ENCODE data around the gene PTPRM.
"Not testable (repeated sequence)": the region's sequence is repeated elsewhere in the genome, so short reads cannot be mapped to it uniquely, and the experiment has no call there.

The PTPRM gene

GRCh38 chr18:8030201-8030600, 463.1 kb downstream of the PTPRM start:
- DNase-seq: no peak

- no peak for DNase-seq
These were observed 464.4 kb downstream of the PTPRM start for GRCh38 chr18:8031496-8031895.

DNA sequence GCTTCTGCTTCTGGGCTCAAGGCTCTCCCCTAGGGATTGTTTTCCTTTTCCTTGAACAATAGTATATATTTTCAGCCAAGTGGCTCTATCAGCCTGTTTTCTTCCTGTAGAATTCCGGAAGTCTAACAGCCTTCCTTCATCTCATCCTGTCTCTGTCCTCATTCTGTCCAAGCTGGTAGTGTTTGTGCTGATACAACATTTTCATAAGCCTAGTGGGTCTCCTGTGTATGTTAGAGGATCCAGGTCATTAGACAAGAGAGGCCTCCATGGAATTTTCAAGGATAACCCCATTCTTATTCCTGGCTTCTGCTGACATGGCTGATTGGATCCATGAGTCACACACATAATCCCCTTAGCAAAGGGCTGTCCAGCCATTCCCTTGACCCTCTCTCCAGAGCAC, 467.6 kb downstream of the PTPRM start:
- DNase-seq: no peak

GRCh38 chr18:8036551-8036950, 469.4 kb downstream of the PTPRM start:
- no peak for DNase-seq

GRCh38 chr18:8037296-8037695, 470.2 kb downstream of the PTPRM start:
- DNase-seq: no peak

GRCh38 chr18:8040021-8040420, 472.9 kb downstream of the PTPRM start:
- no peak for DNase-seq

DNA sequence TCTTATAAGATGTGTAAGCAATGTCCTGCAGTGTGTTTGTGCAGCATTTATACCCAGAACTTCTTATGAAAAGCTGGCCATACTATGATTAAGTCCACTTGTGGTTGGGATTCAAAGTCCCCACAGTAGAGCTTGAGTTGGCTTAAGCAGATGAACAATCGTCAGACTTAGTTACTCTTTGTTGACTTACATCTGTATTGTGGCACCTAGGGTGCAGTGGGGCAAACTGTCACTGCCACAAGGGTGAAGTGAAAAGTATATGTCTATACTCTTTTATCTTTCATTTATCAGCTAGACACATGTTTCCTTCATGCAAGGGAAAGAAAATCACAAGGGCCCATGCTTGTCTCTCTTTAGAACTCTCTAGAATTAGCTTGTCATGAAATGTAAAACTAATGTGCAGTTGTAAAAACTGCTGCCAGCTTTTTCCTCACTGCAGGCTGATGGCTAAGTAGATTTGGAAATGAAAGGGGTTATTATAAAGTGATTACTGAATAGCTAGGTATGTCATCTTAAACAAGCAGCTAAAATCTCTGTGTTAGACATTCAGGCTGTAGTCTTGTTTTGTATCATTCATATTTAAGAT, 474.5 kb downstream of the PTPRM start:
- DNase-seq: no peak

DNA sequence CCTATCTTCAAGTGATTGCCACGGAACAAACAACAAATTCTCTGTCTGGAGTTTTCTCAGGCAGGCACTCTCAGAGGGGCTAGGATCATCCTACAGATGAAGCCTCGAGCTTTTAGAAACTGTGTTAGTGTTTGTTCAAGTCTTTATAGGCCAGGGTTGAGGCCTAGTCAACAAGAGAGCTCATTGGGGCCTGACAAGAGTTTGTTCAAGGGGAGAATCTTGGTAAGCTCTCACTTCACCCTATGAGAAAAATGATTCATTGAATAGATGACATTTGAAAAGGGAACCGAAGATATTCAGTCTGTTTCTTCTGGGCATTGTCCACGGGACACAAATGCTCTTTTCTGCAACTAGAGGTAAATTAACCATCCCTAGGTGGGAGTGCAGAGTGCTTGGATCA, 476.9 kb downstream of the PTPRM start:
- DNase-seq: no peak

- no peak for DNase-seq
These were observed 478.2 kb downstream of the PTPRM start for GRCh38 chr18:8045160-8045883.

- no peak for DNase-seq
These were observed 478.8 kb downstream of the PTPRM start for GRCh38 chr18:8045884-8046281.

DNA sequence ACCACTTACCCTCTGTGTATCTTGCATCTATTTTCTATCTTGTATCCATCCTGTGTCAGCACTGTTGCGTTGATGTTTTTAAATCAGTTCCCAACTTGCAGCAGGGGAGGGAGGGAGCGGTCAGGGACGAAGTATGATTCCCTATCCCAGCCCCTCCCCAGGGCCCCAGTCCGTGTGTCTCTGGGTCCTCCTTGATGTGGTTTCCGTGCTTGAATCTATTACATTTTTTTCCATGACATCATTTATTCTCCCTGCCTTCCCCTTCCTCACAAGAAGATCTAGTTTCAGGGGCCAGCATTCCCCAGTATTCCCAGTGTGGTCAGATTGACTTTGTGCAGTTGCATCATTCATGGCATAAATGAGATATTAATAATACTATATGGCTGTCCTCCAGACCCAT, 479.3 kb downstream of the PTPRM start:
- no peak for DNase-seq

DNA sequence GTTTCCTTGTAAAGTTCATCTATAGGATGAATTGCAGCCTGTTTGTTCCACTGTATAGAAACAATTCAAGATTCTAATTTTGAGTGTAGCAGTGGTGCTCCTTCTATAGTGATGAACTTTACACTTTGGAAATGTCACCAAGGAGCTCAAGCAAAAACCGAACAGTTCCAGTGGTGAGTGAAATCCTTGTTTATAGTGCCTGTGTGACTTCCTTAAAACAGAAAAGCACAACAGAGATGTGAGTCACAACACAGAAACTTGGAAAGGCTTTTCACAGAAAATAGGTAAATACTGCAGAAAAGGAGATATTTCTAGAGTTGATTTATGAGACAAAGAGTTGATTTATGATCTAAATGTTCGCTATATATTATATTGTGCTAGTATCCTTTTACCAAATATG, 482.0 kb downstream of the PTPRM start:
- DNase-seq: no peak

DNA sequence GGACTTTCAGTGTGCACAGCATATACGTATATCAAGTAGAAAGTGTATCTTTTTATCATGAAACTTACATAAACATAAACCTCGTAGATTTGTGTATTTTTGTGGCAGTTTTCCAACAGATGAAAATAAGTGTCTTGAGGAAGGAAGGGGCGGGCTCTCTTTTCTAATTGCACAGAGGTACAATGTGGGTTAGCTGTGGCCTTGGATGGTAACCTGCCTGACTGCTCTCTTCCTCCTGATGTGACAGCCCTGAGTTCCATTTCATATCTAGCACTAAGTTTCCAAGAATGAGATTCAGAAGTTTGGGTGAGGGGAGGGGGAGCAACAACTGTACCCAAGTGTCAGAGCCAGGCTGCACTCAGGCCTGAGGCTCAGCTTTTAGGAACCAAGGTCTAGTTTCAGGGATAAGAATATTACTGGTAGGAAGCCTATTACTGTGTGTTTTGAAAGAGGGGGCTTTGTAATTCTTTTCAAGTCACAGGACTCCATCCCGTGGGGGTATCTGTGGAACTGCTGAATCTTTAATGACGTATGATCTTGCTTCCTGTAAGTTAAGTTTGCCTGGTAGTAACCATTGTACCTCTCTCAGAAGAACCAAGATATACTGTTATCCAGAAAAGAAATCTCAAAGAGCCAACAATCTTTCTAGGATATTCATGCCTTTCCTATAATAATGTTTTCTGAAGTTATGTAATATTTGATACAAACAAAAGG, 483.7 kb downstream of the PTPRM start:
- no peak for DNase-seq

- no peak for DNase-seq
These were observed 484.3 kb downstream of the PTPRM start for GRCh38 chr18:8051453-8051852.

- DNase-seq: no peak
These were observed 485.2 kb downstream of the PTPRM start for GRCh38 chr18:8052237-8052701.

DNA sequence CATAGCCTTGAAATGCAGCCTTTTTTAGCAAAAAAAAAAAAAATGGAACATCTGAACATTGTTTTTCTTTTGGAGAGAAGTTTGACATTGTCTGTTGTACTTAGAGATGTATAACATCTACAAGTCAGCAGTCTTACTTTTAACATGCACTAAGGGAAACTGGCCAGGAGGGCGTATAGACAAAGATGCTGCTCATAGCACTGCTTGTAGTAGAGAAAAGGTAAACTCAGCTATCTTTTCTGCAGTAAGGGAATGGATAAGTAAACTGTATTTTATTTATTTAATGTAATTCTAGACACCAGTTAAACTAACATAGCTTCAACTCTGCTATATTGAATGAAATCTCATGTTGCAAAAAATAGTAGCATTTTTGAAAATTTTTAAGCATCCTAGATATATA, 489.6 kb downstream of the PTPRM start:
- DNase-seq: no peak

DNA sequence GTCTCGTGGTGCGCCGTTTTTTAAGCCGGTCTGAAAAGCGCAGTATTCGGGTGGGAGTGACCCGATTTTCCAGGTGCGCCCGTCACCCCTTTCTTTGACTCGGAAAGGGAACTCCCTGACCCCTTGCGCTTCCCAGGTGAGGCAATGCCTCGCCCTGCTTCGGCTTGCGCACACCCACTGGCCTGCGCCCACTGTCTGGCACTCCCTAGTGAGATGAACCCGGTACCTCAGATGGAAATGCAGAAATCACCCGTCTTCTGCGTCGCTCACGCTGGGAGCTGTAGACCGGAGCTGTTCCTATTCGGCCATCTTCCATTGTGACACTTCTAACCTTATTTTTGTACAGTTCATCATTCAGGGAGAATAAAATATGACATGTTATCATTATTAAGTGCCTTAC, 496.0 kb downstream of the PTPRM start:
- DNase-seq: not testable (repeated sequence)

DNA sequence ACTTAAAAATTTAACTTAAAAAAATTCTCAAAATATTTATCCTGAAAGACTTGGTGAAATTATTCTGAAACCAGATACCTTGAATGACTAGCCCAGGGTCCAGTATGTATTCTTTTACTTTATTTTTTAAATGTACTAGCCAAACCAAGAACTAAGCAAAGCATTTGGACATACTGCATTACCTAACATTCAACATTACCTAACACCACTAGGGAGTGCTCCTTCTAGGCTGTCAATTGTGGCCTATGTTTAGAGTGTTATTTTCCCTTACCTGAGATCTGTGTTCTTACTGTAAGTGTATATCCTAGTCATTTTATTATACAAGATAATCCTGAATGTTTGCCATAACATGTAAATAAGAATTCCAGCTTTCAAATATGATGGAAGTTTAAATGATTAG, 496.6 kb downstream of the PTPRM start:
- no peak for DNase-seq

DNA sequence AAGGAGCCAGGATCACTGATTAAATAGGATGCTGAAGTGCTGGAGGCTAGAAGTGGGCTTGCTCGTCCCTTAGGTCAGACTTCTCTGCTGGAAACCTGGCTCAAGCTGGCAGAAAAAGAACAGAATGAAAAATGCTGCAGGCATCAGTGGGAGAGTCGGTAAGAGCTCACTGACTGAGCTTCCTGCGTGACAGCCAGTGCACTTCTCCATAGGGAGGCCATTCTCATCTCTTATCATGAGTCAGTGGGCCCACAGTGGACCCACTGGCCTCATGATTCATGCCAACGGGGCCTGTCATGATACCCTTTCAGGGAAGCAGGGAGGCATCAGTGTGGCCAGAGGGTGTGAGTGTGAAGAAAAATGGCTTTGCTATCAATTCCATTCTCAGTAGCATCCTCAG, 498.2 kb downstream of the PTPRM start:
- no peak for DNase-seq

- DNase-seq: no peak
These were observed 498.7 kb downstream of the PTPRM start for GRCh38 chr18:8065773-8066172.

- DNase-seq: no peak
These were observed 502.6 kb downstream of the PTPRM start for GRCh38 chr18:8069708-8070107.

- DNase-seq: no peak
These were observed 506.1 kb downstream of the PTPRM start for GRCh38 chr18:8073167-8073566.

GRCh38 chr18:8080092-8080491, 513.0 kb downstream of the PTPRM start:
- DNase-seq: no peak

DNA sequence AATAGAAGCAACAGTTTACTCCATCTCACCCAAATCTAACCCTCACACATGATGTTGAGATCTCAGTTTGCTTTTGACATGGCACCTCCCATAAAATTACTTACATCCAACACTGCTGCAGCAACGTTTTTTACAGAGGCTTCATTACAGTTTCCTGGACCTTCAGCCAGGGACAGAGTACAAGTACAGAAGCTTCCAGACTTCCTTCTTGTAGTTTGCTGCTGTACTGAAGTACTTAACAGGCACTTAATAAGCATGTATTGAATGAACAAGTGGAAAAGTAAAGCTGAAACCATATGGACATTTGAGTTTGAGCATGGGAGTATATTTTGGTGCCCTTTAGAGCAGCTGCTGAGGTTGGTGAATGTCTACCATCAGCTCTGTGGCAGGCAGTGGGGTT, 514.2 kb downstream of the PTPRM start:
- DNase-seq: no peak

All from DMS79 (cell line).